Memory B cell (primary cell): Measurements from ENCODE around the gene TRMT2B.

ENCODE experiments used
- ATAC-seq: fragments of 150-1000 bp; cut with Tn5 transposase; 2 replicates; pipeline ENCODE4 v1.10.0; 2021; ENCODE audit warnings: low read depth, mild to moderate bottlenecking, moderate library complexity
- DNase-seq, 2 donors: peaks; one replicate each; pipeline ENCODE4 v3.0.0; 2022; ENCODE audit warnings: low spot score in 2 of 2
- H3K27ac Mint-ChIP-seq: one replicate; pipeline ENCODE4 v1.8.0; 2022; ENCODE audit warnings: mild to moderate bottlenecking, moderate library complexity, mixed read lengths
- H3K27me3 Mint-ChIP-seq: one replicate; pipeline ENCODE4 v1.8.0; 2022; ENCODE audit warnings: mixed read lengths
- H3K36me3 Mint-ChIP-seq: one replicate; pipeline ENCODE4 v1.8.0; 2022; ENCODE audit warnings: mild to moderate bottlenecking, mixed read lengths
- H3K4me1 Mint-ChIP-seq: one replicate; pipeline ENCODE4 v1.8.0; 2022; ENCODE audit warnings: mixed read lengths
- H3K4me3 Mint-ChIP-seq: one replicate; pipeline ENCODE4 v1.8.0; 2022; ENCODE audit warnings: mild to moderate bottlenecking, moderate library complexity, mixed read lengths
- H3K9me3 Mint-ChIP-seq: one replicate; pipeline ENCODE4 v1.8.0; 2022; ENCODE audit warnings: mixed read lengths

TRMT2B gene

DNA sequence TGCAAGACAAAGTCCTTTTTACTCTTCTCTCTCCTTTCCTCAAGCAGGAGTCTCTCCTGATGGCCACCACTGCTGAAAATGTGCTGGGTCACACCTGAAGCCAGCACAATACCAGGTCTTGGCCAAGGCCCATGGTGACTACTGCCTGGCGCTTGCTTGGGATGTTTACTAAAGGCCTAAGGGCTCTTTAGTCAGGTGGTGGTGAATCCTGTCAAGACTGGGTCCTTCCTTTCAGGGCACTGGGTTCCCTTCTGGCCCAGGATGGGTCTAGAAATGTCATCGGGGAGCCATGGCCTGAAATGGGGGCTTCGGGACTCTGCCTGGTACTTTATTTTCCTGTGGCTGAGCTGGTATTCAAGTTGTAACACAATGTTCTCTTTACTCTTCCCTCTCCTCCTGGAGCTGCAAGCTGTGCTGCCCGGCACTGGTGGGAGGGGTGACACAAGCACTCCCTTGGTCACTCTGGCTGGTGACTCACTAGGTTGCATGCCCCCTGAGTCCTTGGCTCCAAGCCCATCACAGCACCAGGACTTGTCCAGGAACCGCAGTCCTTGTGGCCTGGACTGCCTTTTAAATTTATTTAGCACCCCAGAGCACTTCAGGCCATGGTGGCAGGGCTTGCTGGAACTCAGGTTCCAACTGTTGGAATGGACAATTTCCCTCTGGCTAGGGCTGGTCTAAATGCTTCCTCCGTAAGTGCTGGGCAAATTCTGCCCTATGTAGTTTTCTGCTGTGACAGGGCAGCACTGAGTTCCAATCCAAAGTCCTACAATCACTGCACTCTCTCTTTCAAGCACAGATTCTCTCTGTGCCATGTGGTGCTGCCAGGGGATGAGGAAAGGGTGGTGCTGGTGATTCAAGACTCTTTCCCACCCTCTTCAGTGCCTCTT lies 71.1 kb downstream of the TRMT2B start:
- no peak overlapping the region for H3K4me3 Mint-ChIP-seq
- ATAC-seq = no peak
- no peaks in the 10 kb centered on the region for H3K4me1 Mint-ChIP-seq
- DNase-seq = no peak
- no peaks in the 10 kb centered on the region for H3K27me3 Mint-ChIP-seq
- H3K27ac Mint-ChIP-seq = no peak overlapping the region
- peaks cover 13% of the 10 kb centered on the region for H3K36me3 Mint-ChIP-seq
- peaks cover 2% of the 10 kb centered on the region for H3K9me3 Mint-ChIP-seq

DNA sequence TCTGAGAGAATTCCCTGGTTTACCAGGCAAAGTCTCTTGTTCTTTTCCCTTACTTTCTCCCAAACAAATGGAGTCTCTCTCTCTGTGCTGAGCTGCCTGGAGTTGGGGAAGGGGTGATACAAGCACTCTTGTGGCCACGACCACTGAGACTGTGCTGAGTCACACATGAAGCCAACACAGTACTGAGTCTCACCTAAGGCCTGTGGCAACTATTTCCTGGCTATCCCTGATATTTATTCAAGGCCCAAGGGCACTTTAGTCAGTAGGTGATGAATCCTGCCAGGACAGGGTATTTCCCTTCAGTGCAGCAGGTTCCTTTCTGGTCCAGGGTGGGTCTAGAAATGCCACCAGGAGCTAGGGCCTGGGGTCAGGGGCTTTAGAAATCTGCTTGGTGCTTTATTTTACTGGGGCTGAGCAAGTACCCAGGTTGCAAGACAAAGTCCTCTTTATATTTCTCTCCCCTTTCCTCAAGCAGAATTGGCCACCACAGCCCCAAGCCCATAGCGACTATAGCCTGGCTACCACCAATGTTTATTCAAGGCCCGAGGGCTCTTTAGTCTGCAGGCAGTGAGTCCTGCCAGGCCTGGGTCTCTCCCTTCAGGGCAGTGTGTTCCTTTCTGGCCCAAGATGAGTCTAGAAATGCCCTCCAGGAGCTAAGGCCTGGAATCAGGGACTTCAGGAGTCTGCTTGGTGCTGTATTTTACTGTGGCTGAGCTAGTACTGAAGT lies 71.9 kb downstream of the TRMT2B start:
- Mint-ChIP-seq H3K4me3 (no peak overlapping the region), H3K27me3 (no peaks in the 10 kb centered on the region), H3K27ac (no peak overlapping the region), H3K9me3 (peaks cover 2% of the 10 kb centered on the region), H3K36me3 (peaks cover 15% of the 10 kb centered on the region), H3K4me1 (no peaks in the 10 kb centered on the region)
- DNase-seq = no peak
- no peak for ATAC-seq

- Mint-ChIP-seq H3K9me3 (peaks cover 2% of the 10 kb centered on the region), H3K36me3 (peaks cover 15% of the 10 kb centered on the region), H3K27me3 (no peaks in the 10 kb centered on the region), H3K27ac (no peak overlapping the region), H3K4me3 (no peak overlapping the region), H3K4me1 (no peaks in the 10 kb centered on the region)
- no peak for ATAC-seq
- DNase-seq = no peak
These were observed 75.7 kb downstream of the TRMT2B start for GRCh38 chrX:100976211-100976610.

DNA sequence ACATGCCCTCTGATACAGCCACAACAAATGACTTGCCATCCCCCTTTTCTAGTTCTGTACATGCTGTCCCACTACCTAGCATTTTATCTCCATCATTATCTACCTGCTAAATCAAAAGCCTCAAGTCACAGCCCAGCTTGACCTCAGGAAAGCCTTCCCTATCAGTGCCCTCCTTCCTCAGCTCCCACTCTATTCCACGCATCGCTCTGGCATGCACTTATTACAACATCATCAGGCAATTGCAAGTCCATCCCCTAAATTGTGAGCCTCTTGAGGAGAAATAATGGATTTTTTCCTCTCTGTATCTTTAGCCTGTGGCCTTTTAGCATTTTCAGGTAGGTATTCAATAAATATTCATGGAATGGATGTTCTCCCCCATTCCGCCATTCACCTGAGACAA lies 76.7 kb downstream of the TRMT2B start:
- no peak overlapping the region for H3K4me3 Mint-ChIP-seq
- H3K4me1 Mint-ChIP-seq = no peaks in the 10 kb centered on the region
- H3K27me3 Mint-ChIP-seq = no peaks in the 10 kb centered on the region
- H3K27ac Mint-ChIP-seq = no peak overlapping the region
- no peak for DNase-seq
- no peak for ATAC-seq
- peaks cover 14% of the 10 kb centered on the region for H3K36me3 Mint-ChIP-seq
- peaks cover 2% of the 10 kb centered on the region for H3K9me3 Mint-ChIP-seq

DNA sequence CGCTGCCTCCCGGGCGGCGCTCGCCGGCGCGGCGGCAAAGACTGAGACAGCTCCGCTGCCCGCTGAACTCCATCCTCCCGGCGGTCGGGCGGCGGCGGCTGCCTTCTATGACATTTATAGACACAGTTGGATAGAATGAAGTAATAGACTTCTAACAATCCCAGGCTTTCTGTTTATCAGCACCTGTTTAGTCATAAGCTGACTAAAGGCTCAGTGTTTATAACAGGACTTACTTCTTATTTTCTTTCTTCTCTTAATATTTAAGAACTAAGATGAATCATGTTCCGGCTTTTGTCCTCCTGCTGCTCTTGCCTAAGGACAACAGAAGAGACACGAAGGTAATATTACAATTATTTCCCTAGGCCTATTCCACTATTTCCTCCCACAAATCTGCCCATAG lies 78.5 kb downstream of the TRMT2B start:
- no peak overlapping the region for H3K27ac Mint-ChIP-seq
- peaks cover 11% of the 10 kb centered on the region for H3K36me3 Mint-ChIP-seq
- DNase-seq = no peak
- no peak overlapping the region for H3K4me3 Mint-ChIP-seq
- H3K27me3 Mint-ChIP-seq = no peaks in the 10 kb centered on the region
- H3K4me1 Mint-ChIP-seq = no peaks in the 10 kb centered on the region
- ATAC-seq = no peak
- H3K9me3 Mint-ChIP-seq = peaks cover 1% of the 10 kb centered on the region

- Mint-ChIP-seq H3K27me3 (no peaks in the 10 kb centered on the region), H3K27ac (no peak overlapping the region), H3K4me3 (no peak overlapping the region), H3K36me3 (peaks cover 4% of the 10 kb centered on the region), H3K4me1 (no peaks in the 10 kb centered on the region), H3K9me3 (no peaks in the 10 kb centered on the region)
- DNase-seq (no peak), ATAC-seq (no peak)
These were observed 82.0 kb downstream of the TRMT2B start for GRCh38 chrX:100969936-100970335.

DNA sequence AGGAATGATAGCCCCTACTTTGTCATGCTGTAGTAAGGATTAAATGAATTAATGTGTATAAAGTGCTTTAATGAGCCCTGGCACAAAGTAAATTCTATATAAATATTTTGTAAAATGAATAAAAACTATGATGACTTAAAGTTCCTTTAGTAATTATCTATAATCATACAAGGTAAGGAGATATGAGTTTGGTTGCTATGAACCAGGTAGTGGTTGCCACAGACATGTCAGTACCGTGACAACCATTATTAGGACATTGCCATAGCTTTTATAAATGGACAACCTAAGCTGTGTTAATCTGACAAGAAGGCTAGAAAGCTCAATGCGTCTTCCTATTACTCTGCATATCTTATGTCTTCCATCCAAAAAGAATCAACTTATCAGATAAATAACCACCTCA lies 82.5 kb downstream of the TRMT2B start, which contains the start of gene ARL13A:
Gene ARL13A (plus strand): TSS at position 301 of the 400 bp plus-strand sequence. CDS start 3,982 bp downstream, outside the sequence.
- ATAC-seq = no peak

GRCh38 chrX:100964362-100964761 lies 87.5 kb downstream of the TRMT2B start:
- Mint-ChIP-seq H3K9me3 (no peaks in the 10 kb centered on the region), H3K36me3 (no peaks in the 10 kb centered on the region), H3K4me1 (no peaks in the 10 kb centered on the region), H3K27ac (peak overlapping the region; percentile 50), H3K27me3 (no peaks in the 10 kb centered on the region), H3K4me3 (no peak overlapping the region)
- ATAC-seq = no peak
- no peak for DNase-seq

More for the DNA sequence above, 82.5 kb downstream of the TRMT2B start, which contains the start of gene ARL13A:
- H3K4me1 Mint-ChIP-seq = no peaks in the 10 kb centered on the region
- no peaks in the 10 kb centered on the region for H3K9me3 Mint-ChIP-seq
- no peak within 1 kb of the TSS for H3K27ac Mint-ChIP-seq
- H3K4me3 Mint-ChIP-seq = no peak within 1 kb of the TSS
- DNase-seq = no peak
- peaks cover 1% of the 10 kb centered on the region for H3K36me3 Mint-ChIP-seq
- H3K27me3 Mint-ChIP-seq = no peaks in the 10 kb centered on the region

DNA sequence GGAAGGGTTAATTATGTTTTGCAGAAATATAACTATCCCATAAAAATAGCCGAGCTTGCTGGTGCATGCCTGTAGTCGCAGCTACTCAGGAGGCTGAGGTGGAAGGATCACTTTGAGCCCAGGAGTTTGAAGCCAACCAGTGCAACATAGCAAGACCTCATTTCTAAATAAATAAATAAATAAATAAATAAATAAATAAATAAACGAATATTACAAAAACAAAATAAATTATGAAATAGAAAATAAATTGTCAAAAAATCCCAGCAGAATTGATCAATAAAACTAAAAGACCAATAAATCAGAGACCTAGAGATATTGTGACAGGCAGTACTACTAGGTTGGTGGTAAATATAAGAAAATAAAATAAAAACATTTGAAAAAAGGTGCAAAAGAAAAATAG lies 89.1 kb downstream of the TRMT2B start:
- ATAC-seq = no peak
- Mint-ChIP-seq H3K27me3 (no peaks in the 10 kb centered on the region), H3K4me1 (no peaks in the 10 kb centered on the region), H3K27ac (no peak overlapping the region), H3K36me3 (no peaks in the 10 kb centered on the region), H3K9me3 (no peaks in the 10 kb centered on the region), H3K4me3 (no peak overlapping the region)
- no peak for DNase-seq
